K562 (cell line): Measurements from ENCODE around the gene ZSWIM8. TPM values are rescaled to one million over a fixed set of nuclear protein-coding genes. Genes with fewer than 3 reads are reported as not detected.

ENCODE experiments used
- CAMTA2 ChIP-seq: fragments of 250-450 bp; sonication (Bioruptor Pico); conservative IDR thresholded peaks from 2 replicates; pipeline ENCODE4 v1.5.1; 2022
- CTBP1 ChIP-seq: fragments of 450-650 bp; IDR thresholded peaks from 2 replicates; pipeline ENCODE4 v1.6.1; 2016; ENCODE audit warnings: borderline replicate concordance
- ELF1 ChIP-seq: fragments of 200-800 bp; sonication (Bioruptor generic); IDR thresholded peaks from 2 replicates; pipeline ENCODE4 v1.6.1; 2016; ENCODE audit warnings: missing genetic modification characterization, missing compliant biosample characterization
- ETV5 ChIP-seq: sonication (generic); formaldehyde crosslinking; IDR thresholded peaks from 2 replicates; pipeline ENCODE4 v1.4.0; 2020; ENCODE audit warnings: low read depth, mild to moderate bottlenecking, missing genetic modification reagents
- FOXK1 ChIP-seq: sonication (generic); formaldehyde crosslinking; IDR thresholded peaks from 2 replicates; pipeline ENCODE4 v1.8.0; 2022; ENCODE audit warnings: missing genetic modification reagents, mild to moderate bottlenecking, borderline replicate concordance
- FOXM1 ChIP-seq, 2 experiments: fragments of 450-650 bp in 1 of 2; sonication (generic) in 1 of 2; formaldehyde crosslinking in 1 of 2; IDR thresholded peaks; 2 replicates each; pipeline versions ENCODE4 v1.6.1 to v1.9.0; 2017 to 2022; ENCODE audit warnings: low read depth in 2 of 2, mild to moderate bottlenecking in 2 of 2, missing genetic modification reagents in 1 of 2, moderate library complexity in 1 of 2
- FUS ChIP-seq: fragments of 200-400 bp; formaldehyde crosslinking; optimal IDR thresholded peaks from 2 replicates; pipeline ENCODE3; 2017; ENCODE audit warnings: low read depth, low read length
- KLF6 ChIP-seq: fragments of 250-450 bp; sonication (Bioruptor Pico); IDR thresholded peaks from 2 replicates; pipeline ENCODE4 v1.4.0; 2020; ENCODE audit warnings: mild to moderate bottlenecking, moderate library complexity, borderline replicate concordance
- MCM5 ChIP-seq: fragments of 450-650 bp; IDR thresholded peaks from 2 replicates; pipeline ENCODE4 v1.6.1; 2016; ENCODE audit warnings: low read depth
- MYBL2 ChIP-seq, 2 experiments: fragments of 450-650 bp in 1 of 2; sonication (generic) in 1 of 2; formaldehyde crosslinking in 1 of 2; IDR thresholded peaks; 2 replicates each; pipeline versions ENCODE4 v1.6.1 to v1.8.1; 2017 to 2022; ENCODE audit warnings: borderline replicate concordance in 1 of 2, inconsistent platforms in 1 of 2, low read depth in 1 of 2, mild to moderate bottlenecking in 1 of 2, missing genetic modification reagents in 1 of 2, moderate library complexity in 1 of 2
- NR2F6 ChIP-seq: fragments of 450-650 bp; formaldehyde crosslinking; IDR thresholded peaks from 2 replicates; pipeline ENCODE4 v1.4.0; 2020; ENCODE audit warnings: mild to moderate bottlenecking
- PHTF2 ChIP-seq: fragments of 250-450 bp; sonication (Bioruptor Pico); IDR thresholded peaks from 2 replicates; pipeline ENCODE4 v1.5.0; 2021; ENCODE audit warnings: mild to moderate bottlenecking
- PTBP1 ChIP-seq: fragments of 200-400 bp; formaldehyde crosslinking; IDR thresholded peaks from 2 replicates; pipeline ENCODE4 v1.6.1; 2017; ENCODE audit warnings: low read depth, low read length
- PURB ChIP-seq: sonication (generic); formaldehyde crosslinking; IDR thresholded peaks from 2 replicates; pipeline ENCODE4 v1.9.0; 2021; ENCODE audit warnings: low read depth, mild to moderate bottlenecking, missing genetic modification reagents
- RBFOX2 ChIP-seq: fragments of 200-400 bp; formaldehyde crosslinking; IDR thresholded peaks from 2 replicates; pipeline ENCODE4 v1.6.1; 2017; ENCODE audit warnings: low read depth, mild to moderate bottlenecking, low read length, moderate library complexity
- TEAD1 ChIP-seq, 2 experiments: fragments of 450-650 bp in 1 of 2; sonication (generic) in 1 of 2; formaldehyde crosslinking; IDR thresholded peaks; 2 replicates each; pipeline versions ENCODE4 v1.4.0 to v1.8.0; 2020 to 2022; ENCODE audit warnings: mild to moderate bottlenecking in 2 of 2, missing genetic modification reagents in 1 of 2
- ZC3H11A ChIP-seq: IDR thresholded peaks from 2 replicates; pipeline ENCODE4 v1.6.1; 2012; ENCODE audit warnings: low read depth, low read length, improper control_type of control experiment
- ZFX ChIP-seq: sonication (generic); formaldehyde crosslinking; IDR thresholded peaks from 2 replicates; pipeline ENCODE4 v1.8.0; 2022; ENCODE audit warnings: mild to moderate bottlenecking, missing genetic modification reagents, moderate library complexity
- ZNF644 ChIP-seq: fragments of 200-800 bp; sonication (Bioruptor generic); IDR thresholded peaks from 2 replicates; pipeline ENCODE4 v1.6.1; 2016; ENCODE audit warnings: low read depth, missing genetic modification characterization, missing compliant biosample characterization
- ZNF766 ChIP-seq: fragments of 200-800 bp; sonication (Bioruptor generic); conservative IDR thresholded peaks from 2 replicates; pipeline ENCODE4 v1.6.1; 2016; ENCODE audit warnings: missing genetic modification characterization, missing compliant biosample characterization
- polyA plus RNA-seq, 8 experiments: library from polyadenylated mRNA; depleted of rRNA in 4 of 8; stranded (reverse) in 5 of 8; unstranded in 3 of 8; fragments of >200 nt; fragmentation: Nextera tagmentation in 2 of 8; fragmentation: Illumina TruSeq in 1 of 8; extraction: Ambion mirVana in 2 of 8; extraction: Trizol in 1 of 8; gene quantifications; 2 replicates each; pipeline versions ENCODE4 v1.2.1 to v1.2.3, GENCODE V29; 2011 to 2014; ENCODE audit warnings: inconsistent platforms in 1 of 8, missing spikeins in 1 of 8
- total RNA-seq, 7 experiments: library from RNA; depleted of rRNA in 6 of 7; stranded (reverse); fragments of >200 nt in 6 of 7; fragmentation: Illumina TruSeq in 2 of 7; extraction: Trizol in 2 of 7; gene quantifications; 2 replicates each; pipeline versions ENCODE4 v1.2.1 to v1.2.3, GENCODE V29; 2011 to 2021; ENCODE audit warnings: low replicate concordance in 1 of 7
- TF ChIP-seq, protein P1 (sequence below): fragments of 250-450 bp; sonication (Bioruptor Pico); IDR thresholded peaks from 2 replicates; pipeline ENCODE4 v1.9.0; 2021; ENCODE audit warnings: mild to moderate bottlenecking
- TF ChIP-seq, protein P2 (sequence below): fragments of 250-450 bp; sonication (Bioruptor Pico); IDR thresholded peaks from 2 replicates; pipeline ENCODE4 v1.8.0; 2021; ENCODE audit warnings: borderline replicate concordance, mild to moderate bottlenecking, moderate library complexity; ENCODE audit not compliant: poor library complexity, severe bottlenecking
- TF ChIP-seq, protein P3 (sequence below): fragments of 450-650 bp; formaldehyde crosslinking; IDR thresholded peaks from 2 replicates; pipeline ENCODE4 v1.4.0; 2020; ENCODE audit warnings: mild to moderate bottlenecking, mixed read lengths
- TF ChIP-seq, protein P4 (sequence below): sonication (generic); formaldehyde crosslinking; IDR thresholded peaks from 2 replicates; pipeline ENCODE4 v1.8.1; 2022; ENCODE audit warnings: missing genetic modification reagents

The ZSWIM8 gene
- total and polyA plus RNA-seq, 9 of the 15 experiments (the other 6 are each of a cell fraction or from before 2014, with no cell fraction given): 5.6 to 47.8 (median 26.7) TPM

DNA sequence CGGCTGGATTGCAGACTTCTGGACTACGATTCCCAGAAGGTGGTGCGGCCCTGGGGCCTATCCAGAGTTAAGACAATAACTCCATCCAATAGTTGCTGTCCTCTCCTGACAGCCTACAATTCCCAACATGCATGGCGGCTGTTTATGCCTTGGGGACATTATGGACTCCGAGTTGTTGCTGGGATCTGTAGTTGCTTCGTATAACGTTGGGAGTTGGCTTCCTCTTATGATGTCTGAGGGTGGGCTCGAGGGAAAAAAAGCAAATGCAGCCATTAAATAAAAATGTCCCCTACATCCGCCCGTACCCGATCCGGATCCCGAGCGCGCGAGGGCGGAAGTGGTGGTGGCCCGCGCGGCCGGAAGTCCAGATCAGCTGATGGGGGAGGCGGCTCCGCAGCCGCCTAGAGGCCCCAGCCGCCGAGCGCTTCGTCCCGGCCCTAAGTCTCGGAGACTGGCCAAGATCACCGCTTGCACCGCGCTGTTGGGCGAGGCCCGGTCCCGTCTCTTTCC is at the start of gene ZSWIM8 (continued):
- TF ChIP-seq KLF6 (CRISPR knock-in tag): peak; percentile 7; the same call in 1 of the 2 replicates
- TF ChIP-seq NR2F6 (CRISPR knock-in tag): no peak
- TF ChIP-seq RBFOX2: peak; percentile 80
- TF ChIP-seq ZC3H11A: 0 out of 2 replicates have a peak, but pooled peaks have one; percentile 18
- no peak for TF ChIP-seq PHTF2 (CRISPR knock-in tag)
- no peak for TF ChIP-seq PTBP1
- TF ChIP-seq MYBL2 (IDR thresholded peaks at IDR 0.05; ENCODE audit: low read depth): no peak
- TF ChIP-seq MYBL2 (CRISPR knock-in tag; IDR thresholded peaks at IDR 0.05; ENCODE audit: borderline replicate concordance): no peak
- TF ChIP-seq CAMTA2 (CRISPR knock-in tag): no peak
- TF ChIP-seq, protein P1, sequence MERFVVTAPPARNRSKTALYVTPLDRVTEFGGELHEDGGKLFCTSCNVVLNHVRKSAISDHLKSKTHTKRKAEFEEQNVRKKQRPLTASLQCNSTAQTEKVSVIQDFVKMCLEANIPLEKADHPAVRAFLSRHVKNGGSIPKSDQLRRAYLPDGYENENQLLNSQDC (CRISPR knock-in tag): peak; percentile 37; the same call in 1 of the 2 replicates
- TF ChIP-seq ELF1 (tag): peak; percentile 97
- TF ChIP-seq, protein P2, sequence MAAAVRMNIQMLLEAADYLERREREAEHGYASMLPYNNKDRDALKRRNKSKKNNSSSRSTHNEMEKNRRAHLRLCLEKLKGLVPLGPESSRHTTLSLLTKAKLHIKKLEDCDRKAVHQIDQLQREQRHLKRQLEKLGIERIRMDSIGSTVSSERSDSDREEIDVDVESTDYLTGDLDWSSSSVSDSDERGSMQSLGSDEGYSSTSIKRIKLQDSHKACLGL (CRISPR knock-in tag): no peak
- TF ChIP-seq ZFX (CRISPR knock-in tag): peak; percentile 77
- no peak for TF ChIP-seq PURB (CRISPR knock-in tag)
- TF ChIP-seq TEAD1 (CRISPR knock-in tag; IDR thresholded peaks at IDR 0.05): peak in 1 of 2 experiments; percentile 41; a peak in 1 of 4 replicates
- no peak for TF ChIP-seq FUS
- TF ChIP-seq FOXM1 (IDR thresholded peaks at IDR 0.05; ENCODE audit: low read depth): no peak
- 0 out of 2 replicates have a peak, but pooled peaks have one; percentile 9 for TF ChIP-seq FOXM1 (CRISPR knock-in tag; IDR thresholded peaks at IDR 0.05; ENCODE audit: low read depth)
- TF ChIP-seq, protein P3, sequence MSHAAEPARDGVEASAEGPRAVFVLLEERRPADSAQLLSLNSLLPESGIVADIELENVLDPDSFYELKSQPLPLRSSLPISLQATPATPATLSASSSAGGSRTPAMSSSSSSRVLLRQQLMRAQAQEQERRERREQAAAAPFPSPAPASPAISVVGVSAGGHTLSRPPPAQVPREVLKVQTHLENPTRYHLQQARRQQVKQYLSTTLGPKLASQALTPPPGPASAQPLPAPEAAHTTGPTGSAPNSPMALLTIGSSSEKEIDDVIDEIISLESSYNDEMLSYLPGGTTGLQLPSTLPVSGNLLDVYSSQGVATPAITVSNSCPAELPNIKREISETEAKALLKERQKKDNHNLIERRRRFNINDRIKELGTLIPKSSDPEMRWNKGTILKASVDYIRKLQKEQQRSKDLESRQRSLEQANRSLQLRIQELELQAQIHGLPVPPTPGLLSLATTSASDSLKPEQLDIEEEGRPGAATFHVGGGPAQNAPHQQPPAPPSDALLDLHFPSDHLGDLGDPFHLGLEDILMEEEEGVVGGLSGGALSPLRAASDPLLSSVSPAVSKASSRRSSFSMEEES (CRISPR knock-in tag): no peak
- peak; percentile 71; the same call in 1 of the 2 replicates for TF ChIP-seq FOXK1 (CRISPR knock-in tag)
- TF ChIP-seq ZNF644 (tag): peak; percentile 74; the same call in 1 of the 2 replicates
- no peak for TF ChIP-seq CTBP1
- TF ChIP-seq MCM5: no peak
- peak; percentile 76; the same call in 1 of the 2 replicates for TF ChIP-seq ZNF766 (CRISPR knock-in tag)
- TF ChIP-seq, protein P4, sequence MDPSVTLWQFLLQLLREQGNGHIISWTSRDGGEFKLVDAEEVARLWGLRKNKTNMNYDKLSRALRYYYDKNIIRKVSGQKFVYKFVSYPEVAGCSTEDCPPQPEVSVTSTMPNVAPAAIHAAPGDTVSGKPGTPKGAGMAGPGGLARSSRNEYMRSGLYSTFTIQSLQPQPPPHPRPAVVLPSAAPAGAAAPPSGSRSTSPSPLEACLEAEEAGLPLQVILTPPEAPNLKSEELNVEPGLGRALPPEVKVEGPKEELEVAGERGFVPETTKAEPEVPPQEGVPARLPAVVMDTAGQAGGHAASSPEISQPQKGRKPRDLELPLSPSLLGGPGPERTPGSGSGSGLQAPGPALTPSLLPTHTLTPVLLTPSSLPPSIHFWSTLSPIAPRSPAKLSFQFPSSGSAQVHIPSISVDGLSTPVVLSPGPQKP (CRISPR knock-in tag): no peak
- TF ChIP-seq ETV5 (CRISPR knock-in tag): peak; percentile 88; the same call in 1 of the 2 replicates
